ENCODE results near the gene PDCD2. TPM values are rescaled to one million over a fixed set of nuclear protein-coding genes. Genes with fewer than 3 reads are reported as not detected.

PDCD2 gene
- total and polyA plus RNA-seq, 2 donors (not counting 1 experiment from before 2014, with no cell fraction given), result 39.6 to 56.6 TPM

DNA sequence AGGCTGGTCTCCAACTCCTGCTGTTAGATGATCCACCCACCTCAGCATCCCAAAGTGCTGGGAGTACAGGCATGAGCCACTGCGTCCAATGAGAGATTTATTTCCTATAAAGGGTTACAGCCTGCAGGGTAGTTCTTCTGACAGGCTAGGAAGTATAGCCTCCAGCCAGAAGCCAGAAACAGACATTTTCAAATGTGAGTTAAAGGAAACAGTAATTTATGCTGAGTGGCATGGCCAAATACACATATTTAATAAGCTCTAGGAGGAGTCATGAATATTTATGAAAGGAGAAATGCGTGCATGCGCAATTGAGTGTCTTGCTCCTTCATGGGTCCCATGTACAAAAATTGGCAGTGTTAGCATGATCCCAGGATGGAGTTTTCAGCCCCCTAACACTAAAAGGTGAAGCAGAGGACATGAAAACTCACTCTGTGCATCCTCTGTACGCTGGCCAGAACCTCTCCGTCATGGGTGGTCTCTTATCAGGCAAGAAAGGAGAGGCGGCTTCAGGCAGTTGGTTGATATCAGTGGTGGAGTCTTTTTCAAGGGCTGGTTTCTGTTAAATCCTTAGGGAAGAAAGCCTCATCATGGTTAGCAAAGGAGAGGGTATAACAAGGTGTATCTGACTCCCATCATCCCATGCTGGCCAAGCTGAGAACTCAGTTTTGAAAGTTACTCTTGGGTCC, 21.3 kb upstream of the PDCD2 start:
- TF ChIP-seq, protein P1, sequence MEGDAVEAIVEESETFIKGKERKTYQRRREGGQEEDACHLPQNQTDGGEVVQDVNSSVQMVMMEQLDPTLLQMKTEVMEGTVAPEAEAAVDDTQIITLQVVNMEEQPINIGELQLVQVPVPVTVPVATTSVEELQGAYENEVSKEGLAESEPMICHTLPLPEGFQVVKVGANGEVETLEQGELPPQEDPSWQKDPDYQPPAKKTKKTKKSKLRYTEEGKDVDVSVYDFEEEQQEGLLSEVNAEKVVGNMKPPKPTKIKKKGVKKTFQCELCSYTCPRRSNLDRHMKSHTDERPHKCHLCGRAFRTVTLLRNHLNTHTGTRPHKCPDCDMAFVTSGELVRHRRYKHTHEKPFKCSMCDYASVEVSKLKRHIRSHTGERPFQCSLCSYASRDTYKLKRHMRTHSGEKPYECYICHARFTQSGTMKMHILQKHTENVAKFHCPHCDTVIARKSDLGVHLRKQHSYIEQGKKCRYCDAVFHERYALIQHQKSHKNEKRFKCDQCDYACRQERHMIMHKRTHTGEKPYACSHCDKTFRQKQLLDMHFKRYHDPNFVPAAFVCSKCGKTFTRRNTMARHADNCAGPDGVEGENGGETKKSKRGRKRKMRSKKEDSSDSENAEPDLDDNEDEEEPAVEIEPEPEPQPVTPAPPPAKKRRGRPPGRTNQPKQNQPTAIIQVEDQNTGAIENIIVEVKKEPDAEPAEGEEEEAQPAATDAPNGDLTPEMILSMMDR (conservative IDR thresholded peaks at IDR 0.05 in 1 of 2, IDR thresholded peaks at IDR 0.05 in 1 of 2; ENCODE audit: low read depth in 1 of 2, low read length in 2 of 2), result no peak
- no peak for TF ChIP-seq EZH2 (IDR thresholded peaks at IDR 0.05; ENCODE audit: low read length, missing control alignments)
- Histone ChIP-seq H3K4me3 (replicated peaks in 1 of 4; ENCODE audit: control extremely low read depth in 1 of 4, insufficient read depth in 1 of 4, low read depth in 3 of 4, low read length in 4 of 4) (no peak overlapping the region), H3K4me2 (ENCODE audit: extremely low read depth, insufficient read depth, low read length) (no peak overlapping the region), H3K4me1 (ENCODE audit: control insufficient read depth, extremely low read depth, insufficient read depth, low read length) (no peaks in the 10 kb centered on the region), H4K20me1 (ENCODE audit: control insufficient read depth, extremely low read depth, insufficient read depth, low read length) (no peaks in the 10 kb centered on the region), H3K27me3 (ENCODE audit: control insufficient read depth, insufficient read depth, low read length) (no peaks in the 10 kb centered on the region), H3K9ac (ENCODE audit: insufficient read depth, low read length) (no peak overlapping the region), H3K79me2 (ENCODE audit: control insufficient read depth, insufficient read depth, low read length) (no peaks in the 10 kb centered on the region), H3K9me3 (ENCODE audit: control insufficient read depth, insufficient read depth, low read depth, low read length) (no peaks in the 10 kb centered on the region), H3K27ac (ENCODE audit: insufficient read depth, low read length) (no peak overlapping the region), H3K36me3 (ENCODE audit: control insufficient read depth, insufficient read depth, low read length) (no peaks in the 10 kb centered on the region), H2AFZ (ENCODE audit: low read length) (no peak overlapping the region)
- DNase-seq (ENCODE audit: low read depth in 2 of 2), result no peak

DNA sequence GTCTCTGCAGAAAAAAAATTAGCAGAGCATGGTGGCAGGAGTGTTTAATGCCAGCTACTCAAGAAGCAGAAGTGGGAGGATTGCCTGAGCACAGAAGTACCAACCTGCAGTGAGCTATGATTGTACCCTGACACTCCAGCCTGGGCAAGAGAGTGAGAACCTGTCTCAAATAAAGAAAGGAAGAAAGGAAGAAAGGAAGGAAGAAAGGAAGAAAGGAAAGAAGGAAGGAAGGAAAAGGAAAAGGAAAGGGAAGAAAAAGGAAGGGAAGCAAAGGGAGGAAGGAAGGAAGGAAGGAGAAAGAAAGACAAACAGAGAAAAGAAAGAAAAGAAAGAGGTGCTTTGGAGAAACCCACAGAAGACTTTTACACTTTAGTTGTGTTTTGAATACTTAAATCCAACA, 12.8 kb upstream of the PDCD2 start:
- H2AFZ ChIP-seq (ENCODE audit: low read length), result no peak overlapping the region
- no peaks in the 10 kb centered on the region for H3K9me3 ChIP-seq (ENCODE audit: control insufficient read depth, insufficient read depth, low read depth, low read length)
- no peak for DNase-seq (ENCODE audit: low read depth in 2 of 2)
- no peaks in the 10 kb centered on the region for H3K36me3 ChIP-seq (ENCODE audit: control insufficient read depth, insufficient read depth, low read length)
- H4K20me1 ChIP-seq (ENCODE audit: control insufficient read depth, extremely low read depth, insufficient read depth, low read length), result no peaks in the 10 kb centered on the region
- TF ChIP-seq, protein P1 (conservative IDR thresholded peaks at IDR 0.05 in 1 of 2, IDR thresholded peaks at IDR 0.05 in 1 of 2; ENCODE audit: low read depth in 1 of 2, low read length in 2 of 2), result no peak
- no peak for TF ChIP-seq EZH2 (IDR thresholded peaks at IDR 0.05; ENCODE audit: low read length, missing control alignments)
- H3K4me3 ChIP-seq (replicated peaks in 1 of 4; ENCODE audit: control extremely low read depth in 1 of 4, insufficient read depth in 1 of 4, low read depth in 3 of 4, low read length in 4 of 4), result no peak overlapping the region
- H3K27me3 ChIP-seq (ENCODE audit: control insufficient read depth, insufficient read depth, low read length), result no peaks in the 10 kb centered on the region
- no peak overlapping the region for H3K27ac ChIP-seq (ENCODE audit: insufficient read depth, low read length)
- no peaks in the 10 kb centered on the region for H3K79me2 ChIP-seq (ENCODE audit: control insufficient read depth, insufficient read depth, low read length)
- no peaks in the 10 kb centered on the region for H3K4me1 ChIP-seq (ENCODE audit: control insufficient read depth, extremely low read depth, insufficient read depth, low read length)
- H3K9ac ChIP-seq (ENCODE audit: insufficient read depth, low read length), result no peak overlapping the region
- no peak overlapping the region for H3K4me2 ChIP-seq (ENCODE audit: extremely low read depth, insufficient read depth, low read length)

DNA sequence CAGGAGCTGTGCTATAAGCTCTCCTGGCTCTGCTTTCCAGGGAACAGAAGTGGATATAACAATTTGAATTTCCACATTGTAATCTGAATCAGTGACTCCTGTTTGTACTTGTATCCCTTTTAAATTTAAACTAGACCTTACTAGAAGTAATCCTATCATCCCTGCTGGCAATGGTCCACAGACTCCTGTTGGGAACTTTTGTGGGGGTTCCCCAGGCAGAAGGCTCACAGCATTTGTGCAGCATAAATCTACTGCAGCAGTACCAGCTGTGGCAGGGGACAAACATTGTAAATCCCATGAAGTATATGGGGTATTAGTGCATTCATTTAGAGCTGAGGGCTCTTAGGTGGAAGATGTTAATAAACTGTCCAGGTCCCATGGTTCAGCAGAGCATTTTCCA, 12.0 kb upstream of the PDCD2 start:
- Histone ChIP-seq H4K20me1 (ENCODE audit: control insufficient read depth, extremely low read depth, insufficient read depth, low read length) (no peaks in the 10 kb centered on the region), H3K4me3 (replicated peaks in 1 of 4; ENCODE audit: control extremely low read depth in 1 of 4, insufficient read depth in 1 of 4, low read depth in 3 of 4, low read length in 4 of 4) (no peak overlapping the region), H3K27ac (ENCODE audit: insufficient read depth, low read length) (no peak overlapping the region), H2AFZ (ENCODE audit: low read length) (no peak overlapping the region), H3K36me3 (ENCODE audit: control insufficient read depth, insufficient read depth, low read length) (no peaks in the 10 kb centered on the region), H3K27me3 (ENCODE audit: control insufficient read depth, insufficient read depth, low read length) (no peaks in the 10 kb centered on the region), H3K79me2 (ENCODE audit: control insufficient read depth, insufficient read depth, low read length) (no peaks in the 10 kb centered on the region), H3K9me3 (ENCODE audit: control insufficient read depth, insufficient read depth, low read depth, low read length) (no peaks in the 10 kb centered on the region), H3K4me2 (ENCODE audit: extremely low read depth, insufficient read depth, low read length) (no peak overlapping the region), H3K4me1 (ENCODE audit: control insufficient read depth, extremely low read depth, insufficient read depth, low read length) (no peaks in the 10 kb centered on the region), H3K9ac (ENCODE audit: insufficient read depth, low read length) (no peak overlapping the region)
- DNase-seq (ENCODE audit: low read depth in 2 of 2), result no peak
- TF ChIP-seq, protein P1 (conservative IDR thresholded peaks at IDR 0.05 in 1 of 2, IDR thresholded peaks at IDR 0.05 in 1 of 2; ENCODE audit: low read depth in 1 of 2, low read length in 2 of 2), result no peak
- TF ChIP-seq EZH2 (IDR thresholded peaks at IDR 0.05; ENCODE audit: low read length, missing control alignments), result no peak

Data from fibroblast of lung (primary cell).